Sigmoid colon (tissue), 7 donors: ENCODE measurements around the gene RGS7. TPM values are rescaled to one million over a fixed set of nuclear protein-coding genes. Genes with fewer than 3 reads are reported as not detected.

Experiments
- DNase-seq: peaks from one replicate; pipeline ENCODE4 v3.0.0-alpha.2; 2019
- H3K27ac ChIP-seq, 4 donors: fragments of 200-600 bp; sonication (generic); one replicate each; pipeline ENCODE4 v1.5.1; 2016 to 2019; ENCODE audit warnings: mild to moderate bottlenecking in 1 of 4
- H3K27me3 ChIP-seq, 3 donors: fragments of 200-600 bp; sonication (generic); one replicate each; pipeline ENCODE4 v1.5.1; 2019; ENCODE audit warnings: mild to moderate bottlenecking in 1 of 3
- H3K36me3 ChIP-seq, 4 donors: fragments of 200-600 bp; sonication (generic); one replicate each; pipeline ENCODE4 v1.5.1; 2016 to 2019
- H3K4me1 ChIP-seq, 4 donors: fragments of 200-600 bp; sonication (generic); one replicate each; pipeline ENCODE4 v1.5.1; 2017 to 2019
- H3K4me3 ChIP-seq, 4 donors: fragments of 200-600 bp; sonication (generic); one replicate each; pipeline ENCODE4 v1.5.1; 2017 to 2019; ENCODE audit warnings: mild to moderate bottlenecking in 2 of 4, moderate library complexity in 1 of 4
- H3K9me3 ChIP-seq, 4 donors: fragments of 200-600 bp in 3 of 4; sonication (generic) in 3 of 4; one replicate each; pipeline versions ENCODE4 v1.5.1 to v1.6.1; 2013 to 2019
- CTCF ChIP-seq, 4 experiments: fragments of 450-650 bp in 3 of 4; fragments of 200-600 bp in 1 of 4; IDR thresholded peaks; one replicate each; pipeline ENCODE4 v1.5.1; 2016 to 2019; ENCODE audit warnings: antibody characterized with exemption in 4 of 4, mild to moderate bottlenecking in 3 of 4, moderate library complexity in 2 of 4
- EP300 ChIP-seq, 4 donors: sonication (generic); formaldehyde crosslinking; IDR thresholded peaks; one replicate each; pipeline ENCODE4 v1.6.1; 2017; ENCODE audit warnings: antibody characterized with exemption in 4 of 4
- POLR2A ChIP-seq, 2 donors: fragments of 450-650 bp; IDR thresholded peaks; one replicate each; pipeline ENCODE4 v1.6.1; 2016; ENCODE audit warnings: antibody characterized with exemption in 2 of 2, mild to moderate bottlenecking in 2 of 2, moderate library complexity in 2 of 2
- POLR2AphosphoS5 ChIP-seq, 4 donors: sonication (generic); formaldehyde crosslinking; IDR thresholded peaks; one replicate each; pipeline ENCODE4 v1.6.1; 2017; ENCODE audit warnings: antibody characterized with exemption in 4 of 4
- WGBS, 2 donors: extraction: QIAGEN DNeasy Blood & Tissue Kit; methylation state at CpG; one replicate each; pipeline ENCODE4 v1.1.7; 2013; 5-methylcytosine and 5-hydroxymethylcytosine counted together
- intact Hi-C: fragments of 100-400 bp; cut with DNase I; formaldehyde crosslinking; loops from one replicate; pipeline ENCODE4 v1.15.1; 2023
- polyA plus RNA-seq, 3 donors: library from polyadenylated mRNA; stranded (reverse); fragments of 200-250 nt; gene quantifications; one replicate each; pipeline ENCODE4 v1.2.3, GENCODE V29; 2013
- total RNA-seq, 4 donors: library from RNA; depleted of rRNA; stranded (reverse); fragments of >200 nt; gene quantifications; one replicate each; pipeline ENCODE4 v1.1.0, GENCODE V29; 2016
- donor health status: healthy with polysubstance abuse.
- donor health status: Bipolar disorder and iron deficiency.
- donor health status: healthy.

RGS7 gene
- total and polyA plus RNA-seq, 7 donors, result 0.10 to 1.8 (median 0.33) TPM; not detected in 4

- 86 to 87% methylated on average over 6 of the region's 6 CpGs for WGBS, 2 donors
- intact Hi-C loops, result no loop called here
- H3K36me3 ChIP-seq, result no peaks in the 10 kb centered on the region
- no peak overlapping the region for H3K27ac ChIP-seq
- TF ChIP-seq EP300 (IDR thresholded peaks at IDR 0.05) (no peak), POLR2A (IDR thresholded peaks at IDR 0.05) (no peak), POLR2AphosphoS5 (IDR thresholded peaks at IDR 0.05) (no peak), CTCF (IDR thresholded peaks at IDR 0.05) (no peak)
- H3K4me1 ChIP-seq, result no peaks in the 10 kb centered on the region
- no peak overlapping the region for H3K4me3 ChIP-seq
- no peaks in the 10 kb centered on the region for H3K9me3 ChIP-seq
- no peak for DNase-seq
- H3K27me3 ChIP-seq, result no peaks in the 10 kb centered on the region
Measured at GRCh38 chr1:241086686-241087085, 270.3 kb downstream of the RGS7 start.

- intact Hi-C loops, result no loop called here
- TF ChIP-seq POLR2AphosphoS5 (IDR thresholded peaks at IDR 0.05) (no peak), POLR2A (IDR thresholded peaks at IDR 0.05) (no peak), CTCF (IDR thresholded peaks at IDR 0.05) (no peak), EP300 (IDR thresholded peaks at IDR 0.05) (no peak)
- no peak overlapping the region for H3K4me3 ChIP-seq
- H3K4me1 ChIP-seq, result no peaks in the 10 kb centered on the region
- H3K36me3 ChIP-seq, result no peaks in the 10 kb centered on the region
- H3K27me3 ChIP-seq, result no peaks in the 10 kb centered on the region
- no peaks in the 10 kb centered on the region for H3K9me3 ChIP-seq
- H3K27ac ChIP-seq, result no peak overlapping the region
- 96 to 97% methylated on average over 3 of the region's 3 CpGs for WGBS, 2 donors
- DNase-seq, result no peak
Measured at GRCh38 chr1:241083285-241083684, 273.7 kb downstream of the RGS7 start.

DNA sequence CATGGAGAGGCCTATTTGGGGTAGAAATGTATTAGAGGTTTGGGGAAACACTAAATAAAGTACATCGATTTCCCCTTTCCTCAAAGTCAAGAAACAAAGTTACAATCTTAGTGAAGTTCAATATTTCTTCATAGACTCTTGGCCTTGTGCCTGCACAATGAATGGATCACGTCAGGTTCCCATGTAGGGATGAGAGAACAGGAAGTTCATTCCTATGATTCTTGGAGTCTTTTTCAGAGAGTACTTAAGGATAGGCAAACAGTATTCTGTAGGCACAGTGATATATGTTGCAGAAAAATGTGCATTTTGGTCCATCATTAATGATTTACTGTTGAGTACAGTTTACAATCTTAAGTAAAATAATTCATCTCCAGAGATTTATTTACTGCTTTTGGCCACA lies 275.5 kb downstream of the RGS7 start:
- H3K4me1 ChIP-seq, result no peaks in the 10 kb centered on the region
- H3K27ac ChIP-seq, result no peak overlapping the region
- no peaks in the 10 kb centered on the region for H3K27me3 ChIP-seq
- no peaks in the 10 kb centered on the region for H3K36me3 ChIP-seq
- no peak for DNase-seq
- WGBS, 2 donors, result 25 to 65% methylated on average over 2 of the region's 2 CpGs
- TF ChIP-seq POLR2A (IDR thresholded peaks at IDR 0.05) (no peak), POLR2AphosphoS5 (IDR thresholded peaks at IDR 0.05) (no peak), EP300 (IDR thresholded peaks at IDR 0.05) (no peak), CTCF (IDR thresholded peaks at IDR 0.05) (no peak)
- H3K4me3 ChIP-seq, result no peak overlapping the region
- H3K9me3 ChIP-seq, result no peaks in the 10 kb centered on the region
- intact Hi-C loops, result no loop called here

GRCh38 chr1:241079459-241079858 lies 277.5 kb downstream of the RGS7 start:
- TF ChIP-seq POLR2A (IDR thresholded peaks at IDR 0.05) (no peak), POLR2AphosphoS5 (IDR thresholded peaks at IDR 0.05) (no peak), EP300 (IDR thresholded peaks at IDR 0.05) (no peak), CTCF (IDR thresholded peaks at IDR 0.05) (no peak)
- H3K27ac ChIP-seq, result no peak overlapping the region
- H3K4me1 ChIP-seq, result no peaks in the 10 kb centered on the region
- intact Hi-C loops, result no loop called here
- 88 to 93% methylated on average over 1 of the region's 1 CpG for WGBS, 2 donors
- DNase-seq, result no peak
- no peaks in the 10 kb centered on the region for H3K27me3 ChIP-seq
- no peaks in the 10 kb centered on the region for H3K36me3 ChIP-seq
- H3K4me3 ChIP-seq, result no peak overlapping the region
- no peaks in the 10 kb centered on the region for H3K9me3 ChIP-seq

DNA sequence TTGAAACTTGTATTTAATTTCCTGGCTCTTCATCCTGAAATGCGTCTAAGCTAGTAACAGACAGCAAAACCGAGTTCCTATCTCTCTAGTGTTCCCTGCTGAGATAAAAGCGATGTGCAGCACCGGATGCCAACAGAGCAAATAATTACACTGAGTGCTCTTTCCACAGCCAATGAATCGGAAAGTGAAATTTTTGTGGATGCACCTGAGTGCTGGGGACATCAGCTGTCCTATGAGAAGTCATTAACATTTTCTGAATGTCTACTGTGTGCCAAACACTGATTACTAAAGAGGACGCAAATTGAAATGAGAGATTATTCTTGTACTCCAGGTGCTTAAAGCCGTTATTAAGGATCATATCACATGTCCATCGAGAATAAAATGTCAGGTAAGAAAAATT lies 278.0 kb downstream of the RGS7 start:
- Histone ChIP-seq H3K9me3 (no peaks in the 10 kb centered on the region), H3K4me1 (no peaks in the 10 kb centered on the region), H3K4me3 (no peak overlapping the region), H3K27me3 (no peaks in the 10 kb centered on the region), H3K36me3 (no peaks in the 10 kb centered on the region), H3K27ac (no peak overlapping the region)
- no peak for DNase-seq
- 81 to 84% methylated on average over 8 of the region's 8 CpGs for WGBS, 2 donors
- intact Hi-C loops, result no loop called here
- TF ChIP-seq POLR2AphosphoS5 (IDR thresholded peaks at IDR 0.05), result no peak
- TF ChIP-seq EP300 (IDR thresholded peaks at IDR 0.05), result no peak
- TF ChIP-seq CTCF (IDR thresholded peaks at IDR 0.05), result no peak
- TF ChIP-seq POLR2A (IDR thresholded peaks at IDR 0.05), result no peak
